ENCODE data around the gene PDE4D. TPM values are rescaled to one million over a fixed set of nuclear protein-coding genes. Genes with fewer than 3 reads are reported as not detected.

The PDE4D gene
- total and polyA plus RNA-seq, 2 donors (not counting 3 experiments of a cell fraction or from before 2014, with no cell fraction given), result 34.5 to 51.2 TPM

DNA sequence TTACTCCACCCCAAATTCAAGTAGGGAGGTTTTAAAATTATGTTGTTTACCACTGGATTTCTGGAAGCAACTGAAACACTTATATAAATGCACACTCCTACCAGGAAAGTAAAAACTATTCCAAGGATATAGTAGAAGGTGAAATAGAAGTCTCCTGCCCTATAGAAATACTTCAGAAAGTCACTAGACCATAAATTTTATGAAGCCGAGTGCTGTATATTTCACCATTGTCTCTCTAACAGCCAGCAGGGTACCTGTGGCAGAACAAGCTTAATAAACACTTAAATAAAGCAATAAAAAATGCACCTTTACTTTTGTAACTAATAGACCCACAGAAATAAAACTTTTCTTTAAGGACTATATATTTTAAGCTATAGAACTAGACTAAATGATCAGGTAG, 631.6 kb downstream of the PDE4D start:
- FAIRE-seq (no peak), DNase-seq (ENCODE audit: low read depth, low spot score) (no peak)
- Histone ChIP-seq H3K36me3 (ENCODE audit: control insufficient read depth in 2 of 2, extremely low read depth in 1 of 2, insufficient read depth in 2 of 2, low read length in 2 of 2) (no peaks in the 10 kb centered on the region), H3K4me2 (ENCODE audit: insufficient read depth, low read length) (no peak overlapping the region), H3K4me3 (replicated peaks in 1 of 3; ENCODE audit: insufficient read depth in 1 of 3, low read depth in 1 of 3, low read length in 3 of 3) (no peak overlapping the region), H3K4me1 (ENCODE audit: control insufficient read depth, extremely low read depth, insufficient read depth, low read length) (no peaks in the 10 kb centered on the region), H3K9ac (replicated peaks; ENCODE audit: extremely low read depth, insufficient read depth, low read length) (no peak overlapping the region), H2AFZ (ENCODE audit: low read depth, low read length) (no peak overlapping the region), H3K9me3 (replicated peaks; ENCODE audit: control insufficient read depth, insufficient read depth, low read length) (no peaks in the 10 kb centered on the region), H3K9me1 (replicated peaks; ENCODE audit: control insufficient read depth, extremely low read depth, insufficient read depth, low read length) (no peaks in the 10 kb centered on the region), H3K27me3 (ENCODE audit: control insufficient read depth in 2 of 2, insufficient read depth in 2 of 2, low read length in 2 of 2) (no peaks in the 10 kb centered on the region), H3K27ac (ENCODE audit: insufficient read depth, low read depth, low read length) (no peak overlapping the region), H3K79me2 (ENCODE audit: control insufficient read depth, insufficient read depth, low read length) (no peaks in the 10 kb centered on the region), H4K20me1 (replicated peaks; ENCODE audit: control insufficient read depth, extremely low read depth, insufficient read depth, low read length) (peaks cover 2% of the 10 kb centered on the region)
- intact Hi-C loops (cut with micrococcal nuclease), result no loop called here
- dilution Hi-C loops (cut with MboI; ENCODE audit: extremely low pct_ligation_motif_present, low sequenced_read_pairs), result no loop called here
- CTCF ChIA-PET, result interaction anchor here (0.9 to 1.0 kb wide), 2 partner anchors 10 to 37 kb away, joined by 3 read pairs; no protein-coding TSS in a partner anchor
- POLR2A ChIA-PET, result no interaction called here
- BruUV-seq (replicated peaks), result no TSS peak
- TF ChIP-seq MAX (IDR thresholded peaks at IDR 0.05; ENCODE audit: insufficient read depth, insufficient read length) (no peak), GATA2 (IDR thresholded peaks at IDR 0.05; ENCODE audit: insufficient read depth, insufficient read length, low read depth, low read length) (no peak), POLR2A (IDR thresholded peaks at IDR 0.05; ENCODE audit: low read depth, low read length) (no peak), MYC (IDR thresholded peaks at IDR 0.05; ENCODE audit: low read depth, low read length) (no peak), EZH2 (IDR thresholded peaks at IDR 0.05; ENCODE audit: borderline replicate concordance, low read depth, low read length, severe bottlenecking) (no peak), JUN (IDR thresholded peaks at IDR 0.05; ENCODE audit: borderline replicate concordance, insufficient read depth, insufficient read length, low read depth) (no peak), POLR2AphosphoS5 (IDR thresholded peaks at IDR 0.05; ENCODE audit: insufficient read depth, low read depth, low read length) (no peak), CTCF (IDR thresholded peaks at IDR 0.05; ENCODE audit: extremely low read depth in 1 of 2, insufficient read depth in 1 of 2, low read depth in 1 of 2, low read length in 2 of 2) (no peak), FOS (IDR thresholded peaks at IDR 0.05; ENCODE audit: borderline replicate concordance, insufficient read depth, low read length) (no peak)

All from endothelial cell of umbilical vein (primary cell).